IPS-15b (cell line): ENCODE data around the gene PLEKHA7.

Experiments used
- H3K27me3 ChIP-seq: one replicate; pipeline ENCODE4 v1.6.1; 2013; ENCODE audit warnings: low read length; ENCODE audit not compliant: control insufficient read depth, insufficient read depth
- H3K36me3 ChIP-seq: one replicate; pipeline ENCODE4 v1.6.1; 2013; ENCODE audit warnings: low read length; ENCODE audit not compliant: control insufficient read depth, insufficient read depth
- H3K4me1 ChIP-seq: one replicate; pipeline ENCODE4 v1.6.1; 2013; ENCODE audit warnings: mild to moderate bottlenecking, low read length; ENCODE audit not compliant: control insufficient read depth, insufficient read depth
- H3K4me3 ChIP-seq: one replicate; pipeline ENCODE4 v1.5.1; 2013; ENCODE audit warnings: low read depth, low read length
- H3K9ac ChIP-seq: one replicate; pipeline ENCODE4 v1.6.1; 2013; ENCODE audit warnings: low read depth, mild to moderate bottlenecking, low read length
- H3K9me3 ChIP-seq: one replicate; pipeline ENCODE4 v1.6.1; 2013; ENCODE audit warnings: mild to moderate bottlenecking, low read length; ENCODE audit not compliant: control insufficient read depth, insufficient read depth

The PLEKHA7 gene

GRCh38 chr11:16764888-16765287 lies 249.3 kb downstream of the PLEKHA7 start:
- Histone ChIP-seq H3K9ac (no peak overlapping the region), H3K27me3 (no peaks in the 10 kb centered on the region), H3K9me3 (no peaks in the 10 kb centered on the region), H3K36me3 (no peaks in the 10 kb centered on the region), H3K4me3 (no peak overlapping the region), H3K4me1 (no peaks in the 10 kb centered on the region)

GRCh38 chr11:16763746-16764145 lies 250.5 kb downstream of the PLEKHA7 start:
- no peaks in the 10 kb centered on the region for H3K4me1 ChIP-seq
- no peak overlapping the region for H3K4me3 ChIP-seq
- no peaks in the 10 kb centered on the region for H3K27me3 ChIP-seq
- H3K36me3 ChIP-seq: no peaks in the 10 kb centered on the region
- no peaks in the 10 kb centered on the region for H3K9me3 ChIP-seq
- no peak overlapping the region for H3K9ac ChIP-seq

GRCh38 chr11:16759857-16760508 lies 254.2 kb downstream of the PLEKHA7 start:
- Histone ChIP-seq H3K9me3 (no peaks in the 10 kb centered on the region), H3K4me3 (no peak overlapping the region), H3K9ac (no peak overlapping the region), H3K4me1 (no peaks in the 10 kb centered on the region), H3K36me3 (no peaks in the 10 kb centered on the region), H3K27me3 (no peaks in the 10 kb centered on the region)

GRCh38 chr11:16758382-16759024 lies 255.7 kb downstream of the PLEKHA7 start:
- peaks cover 3% of the 10 kb centered on the region for H3K36me3 ChIP-seq
- no peak overlapping the region for H3K9ac ChIP-seq
- no peaks in the 10 kb centered on the region for H3K9me3 ChIP-seq
- H3K4me1 ChIP-seq: no peaks in the 10 kb centered on the region
- H3K4me3 ChIP-seq: no peak overlapping the region
- H3K27me3 ChIP-seq: no peaks in the 10 kb centered on the region

GRCh38 chr11:16750417-16750816 lies 263.8 kb downstream of the PLEKHA7 start:
- no peaks in the 10 kb centered on the region for H3K4me1 ChIP-seq
- H3K27me3 ChIP-seq: no peaks in the 10 kb centered on the region
- H3K9me3 ChIP-seq: no peaks in the 10 kb centered on the region
- no peak overlapping the region for H3K4me3 ChIP-seq
- H3K36me3 ChIP-seq: peaks cover 22% of the 10 kb centered on the region
- no peak overlapping the region for H3K9ac ChIP-seq

- no peaks in the 10 kb centered on the region for H3K4me1 ChIP-seq
- no peaks in the 10 kb centered on the region for H3K9me3 ChIP-seq
- H3K4me3 ChIP-seq: no peak overlapping the region
- H3K9ac ChIP-seq: no peak overlapping the region
- H3K36me3 ChIP-seq: peaks cover 20% of the 10 kb centered on the region
- no peaks in the 10 kb centered on the region for H3K27me3 ChIP-seq
These were observed 264.5 kb downstream of the PLEKHA7 start for GRCh38 chr11:16749666-16750065.

GRCh38 chr11:16749092-16749491 lies 265.1 kb downstream of the PLEKHA7 start:
- peaks cover 19% of the 10 kb centered on the region for H3K36me3 ChIP-seq
- no peak overlapping the region for H3K9ac ChIP-seq
- H3K4me3 ChIP-seq: no peak overlapping the region
- H3K27me3 ChIP-seq: no peaks in the 10 kb centered on the region
- no peaks in the 10 kb centered on the region for H3K9me3 ChIP-seq
- H3K4me1 ChIP-seq: no peaks in the 10 kb centered on the region

GRCh38 chr11:16745950-16746605 lies 268.1 kb downstream of the PLEKHA7 start:
- peaks cover 13% of the 10 kb centered on the region for H3K36me3 ChIP-seq
- H3K4me3 ChIP-seq: no peak overlapping the region
- H3K9me3 ChIP-seq: no peaks in the 10 kb centered on the region
- H3K9ac ChIP-seq: no peak overlapping the region
- H3K4me1 ChIP-seq: no peaks in the 10 kb centered on the region
- H3K27me3 ChIP-seq: no peaks in the 10 kb centered on the region

- Histone ChIP-seq H3K27me3 (no peaks in the 10 kb centered on the region), H3K4me3 (no peak overlapping the region), H3K9me3 (no peaks in the 10 kb centered on the region), H3K4me1 (no peaks in the 10 kb centered on the region), H3K36me3 (peaks cover 2% of the 10 kb centered on the region), H3K9ac (no peak overlapping the region)
These were observed 270.0 kb downstream of the PLEKHA7 start for GRCh38 chr11:16744128-16744725.

GRCh38 chr11:16743478-16743877 lies 270.7 kb downstream of the PLEKHA7 start:
- Histone ChIP-seq H3K9ac (no peak overlapping the region), H3K27me3 (no peaks in the 10 kb centered on the region), H3K9me3 (no peaks in the 10 kb centered on the region), H3K36me3 (no peaks in the 10 kb centered on the region), H3K4me3 (no peak overlapping the region), H3K4me1 (no peaks in the 10 kb centered on the region)

- H3K9ac ChIP-seq: no peak overlapping the region
- H3K9me3 ChIP-seq: no peaks in the 10 kb centered on the region
- H3K4me1 ChIP-seq: no peaks in the 10 kb centered on the region
- no peaks in the 10 kb centered on the region for H3K27me3 ChIP-seq
- no peak overlapping the region for H3K4me3 ChIP-seq
- H3K36me3 ChIP-seq: no peaks in the 10 kb centered on the region
These were observed 272.7 kb downstream of the PLEKHA7 start for GRCh38 chr11:16741473-16741872.
